Sigmoid colon (tissue), 3 donors: ENCODE results near the gene RNF217.

ENCODE experiments used
- CTCF ChIP-seq, 4 experiments: fragments of 450-650 bp in 3 of 4; fragments of 200-600 bp in 1 of 4; IDR thresholded peaks; one replicate each; pipeline ENCODE4 v1.5.1; 2016 to 2019; ENCODE audit warnings: antibody characterized with exemption in 4 of 4, mild to moderate bottlenecking in 3 of 4, moderate library complexity in 2 of 4
- POLR2A ChIP-seq, 2 donors: fragments of 450-650 bp; IDR thresholded peaks; one replicate each; pipeline ENCODE4 v1.6.1; 2016; ENCODE audit warnings: antibody characterized with exemption in 2 of 2, mild to moderate bottlenecking in 2 of 2, moderate library complexity in 2 of 2

- no peak for TF ChIP-seq POLR2A (IDR thresholded peaks at IDR 0.05)
- TF ChIP-seq CTCF (IDR thresholded peaks at IDR 0.05): no peak
Measured at GRCh38 chr6:124987291-124987690, 25.1 kb downstream of the RNF217 start.
